HS-5 (cell line): ENCODE results near the gene BABAM2.

Experiments used
- DNase-seq: peaks from one replicate; pipeline ENCODE4 v3.0.0-alpha.2; 2012; ENCODE audit warnings: low read depth

The BABAM2 gene

GRCh38 chr2:28032816-28033215 is 142.3 kb downstream of the BABAM2 start:
- DNase-seq = no peak

GRCh38 chr2:28034696-28035095 is 144.2 kb downstream of the BABAM2 start:
- DNase-seq = no peak

- DNase-seq = no peak
Measured at GRCh38 chr2:28035163-28035690, 144.7 kb downstream of the BABAM2 start.

- no peak for DNase-seq
Measured at GRCh38 chr2:28035816-28036215, 145.3 kb downstream of the BABAM2 start.

GRCh38 chr2:28036307-28036706 is 145.8 kb downstream of the BABAM2 start:
- DNase-seq = no peak

- no peak for DNase-seq
Measured at GRCh38 chr2:28038722-28039121, 148.2 kb downstream of the BABAM2 start.

- DNase-seq = no peak
Measured at GRCh38 chr2:28045676-28046351, 155.3 kb downstream of the BABAM2 start.

- DNase-seq = no peak
Measured at GRCh38 chr2:28046921-28047320, 156.4 kb downstream of the BABAM2 start.

GRCh38 chr2:28047681-28048080 is 157.2 kb downstream of the BABAM2 start:
- DNase-seq = no peak

GRCh38 chr2:28048341-28048740 is 157.8 kb downstream of the BABAM2 start:
- no peak for DNase-seq

- no peak for DNase-seq
Measured at GRCh38 chr2:28049416-28049815, 158.9 kb downstream of the BABAM2 start.

GRCh38 chr2:28049899-28050298 is 159.4 kb downstream of the BABAM2 start:
- DNase-seq = no peak

- no peak for DNase-seq
Measured at GRCh38 chr2:28052691-28053090, 162.2 kb downstream of the BABAM2 start.

GRCh38 chr2:28053597-28053996 is 163.1 kb downstream of the BABAM2 start:
- DNase-seq = no peak

GRCh38 chr2:28054916-28055315 is 164.4 kb downstream of the BABAM2 start:
- DNase-seq = no peak

GRCh38 chr2:28055325-28055970 is 164.9 kb downstream of the BABAM2 start:
- no peak for DNase-seq

GRCh38 chr2:28058791-28059190 is 168.3 kb downstream of the BABAM2 start:
- no peak for DNase-seq

GRCh38 chr2:28062867-28063266 is 172.3 kb downstream of the BABAM2 start:
- DNase-seq = no peak

GRCh38 chr2:28063492-28063962 is 173.0 kb downstream of the BABAM2 start:
- DNase-seq = no peak

- no peak for DNase-seq
Measured at GRCh38 chr2:28067602-28068001, 177.1 kb downstream of the BABAM2 start.

- no peak for DNase-seq
Measured at GRCh38 chr2:28068088-28068487, 177.6 kb downstream of the BABAM2 start.

GRCh38 chr2:28068527-28068926 is 178.0 kb downstream of the BABAM2 start:
- no peak for DNase-seq

GRCh38 chr2:28071221-28071620 is 180.7 kb downstream of the BABAM2 start:
- no peak for DNase-seq

- DNase-seq = no peak
Measured at GRCh38 chr2:28074137-28074536, 183.6 kb downstream of the BABAM2 start.
